HCT116 (cell line): ENCODE data around the gene IMMP2L. TPM values are rescaled to one million over a fixed set of nuclear protein-coding genes. Genes with fewer than 3 reads are reported as not detected.

Experiments
- ATAC-seq: fragments of 200-7000 bp; cut with Tn5 transposase; 2 replicates; pipeline ENCODE4 v1.9.1; 2020; ENCODE audit warnings: mild to moderate bottlenecking, moderate library complexity
- BruUV-seq: library from RNA; stranded (reverse); fragments of 400-500 nt; replicated peaks from 2 replicates; lab custom pipeline; 2021; lab: Mats Ljungman, UMichigan
- CTCF ChIA-PET: fragments of 300-600 bp; sonication (Branson Sonifier 250); formaldehyde crosslinking; loops from one replicate; lab custom pipeline; 2021; ENCODE audit warnings: antibody characterized with exemption; lab: Charles Lee
- POLR2A ChIA-PET: fragments of 300-600, 350-600 bp; sonication (Branson Sonifier 250); formaldehyde crosslinking; loops from one replicate; lab custom pipeline; 2021; ENCODE audit warnings: antibody characterized with exemption; lab: Charles Lee
- RAD21 ChIA-PET, 2 experiments: fragments of 300-600 bp; sonication (Branson Sonifier 250); formaldehyde crosslinking; loops; one replicate each; lab custom pipeline; 2023; ENCODE audit warnings: low total read pairs in 2 of 2; ENCODE audit not compliant: uncharacterized antibody in 2 of 2, unreplicated experiment in 2 of 2, low non-redundant PET in 1 of 2; lab: Charles Lee
- DNase-seq: peaks from one replicate; pipeline ENCODE4 v3.0.0-alpha.2; 2010; ENCODE audit warnings: low read depth, low spot score
- H2AFZ ChIP-seq: fragments of 200-600 bp; shearing (Covaris generic), sonication (generic); 2 replicates; pipeline ENCODE4 v1.6.1; 2017; ENCODE audit warnings: low read depth, mixed run types, mixed read lengths, antibody characterized with exemption, low read length; ENCODE audit not compliant: poor library complexity, severe bottlenecking
- H3K27ac ChIP-seq: 2 replicates; pipeline ENCODE4 v1.5.1; 2012; ENCODE audit warnings: low read depth, low read length
- H3K27me3 ChIP-seq: fragments of 200-600 bp; sonication (generic); 2 replicates; pipeline ENCODE4 v1.6.1; 2016; ENCODE audit warnings: mixed run types, low read length, mixed read lengths; ENCODE audit not compliant: insufficient read depth
- H3K36me3 ChIP-seq, 2 experiments: fragments of 200-500 bp in 1 of 2; fragments of 200-600 bp in 1 of 2; sonication (Bioruptor generic) in 1 of 2; sonication (generic) in 1 of 2; 2 replicates each; pipeline versions ENCODE4 v1.5.1 to v1.6.1; 2014 to 2016; ENCODE audit warnings: low read length in 2 of 2, inconsistent platforms in 1 of 2, mixed read lengths in 1 of 2, mixed run types in 1 of 2; ENCODE audit not compliant: insufficient read depth in 2 of 2, control insufficient read depth in 1 of 2
- H3K4me1 ChIP-seq, 2 experiments: fragments of 200-600 bp in 1 of 2; sonication (generic) in 1 of 2; 2 replicates each; pipeline versions ENCODE4 v1.5.1 to v1.6.1; 2012 to 2017; ENCODE audit warnings: low read length in 2 of 2, inconsistent platforms in 1 of 2, mild to moderate bottlenecking in 1 of 2, mixed read lengths in 1 of 2, mixed run types in 1 of 2, moderate library complexity in 1 of 2; ENCODE audit not compliant: insufficient read depth in 2 of 2, control insufficient read depth in 1 of 2
- H3K4me2 ChIP-seq: fragments of 200-600 bp; sonication (generic); 2 replicates; pipeline ENCODE4 v1.6.1; 2017; ENCODE audit warnings: mixed run types, low read length, mixed read lengths
- H3K4me3 ChIP-seq, 2 experiments: fragments of 200-600 bp in 1 of 2; sonication (generic) in 1 of 2; replicated peaks in 1 of 2; 2 replicates each; pipeline ENCODE4 v1.5.1; 2011 to 2016; ENCODE audit warnings: low read length in 2 of 2, control low read depth in 1 of 2, low read depth in 1 of 2, mild to moderate bottlenecking in 1 of 2, mixed read lengths in 1 of 2, mixed run types in 1 of 2
- H3K79me2 ChIP-seq: fragments of 200-600 bp; sonication (generic); 2 replicates; pipeline ENCODE4 v1.6.1; 2017; ENCODE audit warnings: mild to moderate bottlenecking, mixed run types, low read length, moderate library complexity, mixed read lengths; ENCODE audit not compliant: insufficient read depth
- H3K9ac ChIP-seq: fragments of 200-600 bp; sonication (generic); 2 replicates; pipeline ENCODE4 v1.6.1; 2016; ENCODE audit warnings: low read length, mixed read lengths
- H3K9me2 ChIP-seq: fragments of 200-600 bp; sonication (generic), shearing (Covaris generic); 2 replicates; pipeline ENCODE4 v1.6.1; 2017; ENCODE audit warnings: mixed run types, mild to moderate bottlenecking, moderate library complexity; ENCODE audit not compliant: insufficient read depth
- H3K9me3 ChIP-seq, 2 experiments: fragments of 200-500 bp in 1 of 2; fragments of 200-600 bp in 1 of 2; sonication (Bioruptor generic) in 1 of 2; sonication (generic) in 1 of 2; 2 replicates each; pipeline ENCODE4 v1.6.1; 2014 to 2017; ENCODE audit warnings: low read length in 2 of 2, mixed read lengths in 2 of 2, inconsistent platforms in 1 of 2, low read depth in 1 of 2, mild to moderate bottlenecking in 1 of 2, mixed run types in 1 of 2, moderate library complexity in 1 of 2; ENCODE audit not compliant: control insufficient read depth in 1 of 2, insufficient read depth in 1 of 2
- H4K20me1 ChIP-seq: fragments of 200-600 bp; sonication (generic), shearing (Covaris generic); 2 replicates; pipeline ENCODE4 v1.6.1; 2017; ENCODE audit warnings: mixed run types, mild to moderate bottlenecking, moderate library complexity; ENCODE audit not compliant: insufficient read depth
- ATF3 ChIP-seq: IDR thresholded peaks from 2 replicates; pipeline ENCODE4 v1.6.1; 2012
- CTCF ChIP-seq, 3 experiments: fragments of 200-600 bp in 1 of 3; sonication (generic) in 1 of 3; IDR thresholded peaks in 2 of 3; conservative IDR thresholded peaks in 1 of 3; 2 replicates each; pipeline ENCODE4 v1.5.1; 2012 to 2017; ENCODE audit warnings: low read depth in 2 of 3, low read length in 2 of 3, antibody characterized with exemption in 1 of 3, borderline replicate concordance in 1 of 3, control low read depth in 1 of 3, mild to moderate bottlenecking in 1 of 3, mixed read lengths in 1 of 3, mixed run types in 1 of 3, moderate library complexity in 1 of 3; ENCODE audit not compliant: insufficient read depth in 1 of 3
- EZH2phosphoT487 ChIP-seq: fragments of 200-600 bp; IDR thresholded peaks from 2 replicates; pipeline ENCODE4 v1.6.1; 2018; ENCODE audit warnings: antibody characterized with exemption, borderline replicate concordance
- JUND ChIP-seq: IDR thresholded peaks from 2 replicates; pipeline ENCODE4 v1.6.1; 2012
- RAD21 ChIP-seq: IDR thresholded peaks from 2 replicates; pipeline ENCODE4 v1.6.1; 2012; ENCODE audit warnings: low read depth, mild to moderate bottlenecking
- REST ChIP-seq: IDR thresholded peaks from 2 replicates; pipeline ENCODE4 v1.6.1; 2012; ENCODE audit warnings: low read depth
- SP1 ChIP-seq: IDR thresholded peaks from 2 replicates; pipeline ENCODE4 v1.6.1; 2012; ENCODE audit warnings: low read depth
- TCF7L2 ChIP-seq: IDR thresholded peaks from 2 replicates; pipeline ENCODE4 v1.7.0; 2011; ENCODE audit warnings: borderline replicate concordance, inconsistent platforms; ENCODE audit not compliant: insufficient read depth, insufficient read length; ENCODE audit errors: extremely low read depth
- YY1 ChIP-seq: IDR thresholded peaks from 2 replicates; pipeline ENCODE4 v1.6.1; 2011; ENCODE audit warnings: low read length, low read depth, moderate library complexity, mild to moderate bottlenecking; ENCODE audit not compliant: insufficient replicate concordance; ENCODE audit errors: extremely low read depth
- ZFX ChIP-seq: fragments of 450-650 bp; IDR thresholded peaks from 2 replicates; pipeline ENCODE4 v1.6.1; 2017
- intact Hi-C: fragments of 100-400 bp; cut with micrococcal nuclease; formaldehyde crosslinking; loops from 2 replicates; pipeline ENCODE4 v1.10.0; 2022
- total RNA-seq: library from RNA; stranded (reverse); gene quantifications from one replicate; pipeline ENCODE4 v1.2.1, GENCODE V29; 2021; ENCODE audit not compliant: unreplicated experiment

The IMMP2L gene
- total RNA-seq, 1 experiment from 2014 or later = 21.1 TPM

GRCh38 chr7:110760341-110760740 lies 802.0 kb downstream of the IMMP2L start:
- Histone ChIP-seq H3K36me3 (no peaks in the 10 kb centered on the region), H4K20me1 (no peaks in the 10 kb centered on the region), H3K27me3 (no peaks in the 10 kb centered on the region), H3K9ac (no peak overlapping the region), H3K4me3 (no peak overlapping the region), H2AFZ (no peak overlapping the region), H3K4me2 (no peak overlapping the region), H3K27ac (no peak overlapping the region), H3K4me1 (no peaks in the 10 kb centered on the region), H3K9me3 (no peaks in the 10 kb centered on the region), H3K79me2 (no peaks in the 10 kb centered on the region), H3K9me2 (no peaks in the 10 kb centered on the region)
- ChIA-PET CTCF (no interaction called here), POLR2A (no interaction called here), RAD21 (no interaction called here)
- ATAC-seq = no peak
- intact Hi-C loops = no loop called here
- TF ChIP-seq CTCF (IDR thresholded peaks at IDR 0.05 in 2 of 3, conservative IDR thresholded peaks at IDR 0.05 in 1 of 3; ENCODE audit: borderline replicate concordance in 1 of 3, insufficient read depth in 1 of 3, low read depth in 2 of 3, low read length in 2 of 3) (no peak), TCF7L2 (no peak), ATF3 (no peak), SP1 (no peak), ZFX (no peak), JUND (no peak), YY1 (no peak), EZH2phosphoT487 (no peak), RAD21 (no peak), REST (no peak)
- no peak for DNase-seq
- no TSS peak for BruUV-seq
